Left lung (tissue), 10 donors: Measurements from ENCODE around the gene ITCH. TPM values are rescaled to one million over a fixed set of nuclear protein-coding genes. Genes with fewer than 3 reads are reported as not detected.
"Not testable (repeated sequence)": the region's sequence is repeated elsewhere in the genome, so short reads cannot be mapped to it uniquely, and the experiment has no call there.

Experiments used
- ATAC-seq: fragments of 200-7000 bp; cut with Tn5 transposase; one replicate; pipeline ENCODE4 v1.9.1; 2020; ENCODE audit warnings: moderate library complexity
- DNase-seq, 4 donors: peaks; one replicate each; pipeline ENCODE4 v3.0.0-alpha.2; 2013 to 2020
- H3K27ac ChIP-seq, 2 donors: fragments of 200-600 bp; sonication (generic) in 1 of 2; one replicate each; pipeline versions ENCODE4 v1.5.0 to v1.8.0; 2020 to 2021
- H3K27me3 ChIP-seq, 2 donors: fragments of 200-600 bp; sonication (generic) in 1 of 2; one replicate each; pipeline versions ENCODE4 v1.5.0 to v1.8.0; 2020 to 2021
- H3K36me3 ChIP-seq, 2 donors: fragments of 200-600 bp; sonication (generic) in 1 of 2; one replicate each; pipeline versions ENCODE4 v1.5.0 to v1.8.0; 2020 to 2021
- H3K4me1 ChIP-seq, 2 donors: fragments of 200-600 bp; one replicate each; pipeline ENCODE4 v1.8.0; 2021
- H3K4me3 ChIP-seq, 2 donors: fragments of 200-600 bp; sonication (generic) in 1 of 2; one replicate each; pipeline versions ENCODE4 v1.5.0 to v1.8.0; 2020 to 2021; ENCODE audit warnings: mild to moderate bottlenecking in 1 of 2
- H3K9me3 ChIP-seq, 2 donors: fragments of 200-600 bp; sonication (generic) in 1 of 2; one replicate each; pipeline versions ENCODE4 v1.5.0 to v1.8.0; 2020 to 2021
- intact Hi-C, 2 donors: fragments of 100-400 bp; cut with DNase I; formaldehyde crosslinking; loops; one replicate each; pipeline versions ENCODE4 v1.11.2 to v1.14.2; 2022
- polyA plus RNA-seq, 6 donors: library from polyadenylated mRNA; unstranded; fragments of 120-200 nt; gene quantifications; one replicate each; pipeline ENCODE4 v1.2.1, GENCODE V29; 2013; ENCODE audit not compliant: insufficient read length in 6 of 6
- total RNA-seq, 2 donors: library from RNA; stranded (reverse); fragmentation: NEBNext Ultra II Directional; extraction: Animal tissue kit (Norgen Biotek cat#: 25700); gene quantifications; one replicate each; pipeline ENCODE4 v1.2.1, GENCODE V29; 2021
- TF ChIP-seq, protein P1 (sequence below), 2 donors: fragments of 200-600 bp; sonication (generic) in 1 of 2; IDR thresholded peaks; one replicate each; pipeline versions ENCODE4 v1.5.0 to v1.8.0; 2021; ENCODE audit warnings: antibody characterized with exemption in 2 of 2
- donor health status: DM: no; HTN: yes; CAD: no.
- donor health status: DM: no; HTN: no; CAD: no.

ITCH gene
- total and polyA plus RNA-seq, 8 donors, result 36.2 to 59.6 (median 44.4) TPM

GRCh38 chr20:34345402-34345736, 17.7 kb upstream of the ITCH start:
- Histone ChIP-seq H3K4me1 (no peaks in the 10 kb centered on the region), H3K4me3 (no peak overlapping the region), H3K27me3 (no peaks in the 10 kb centered on the region), H3K27ac (no peak overlapping the region), H3K9me3 (no peaks in the 10 kb centered on the region), H3K36me3 (no peaks in the 10 kb centered on the region)
- TF ChIP-seq, protein P1, sequence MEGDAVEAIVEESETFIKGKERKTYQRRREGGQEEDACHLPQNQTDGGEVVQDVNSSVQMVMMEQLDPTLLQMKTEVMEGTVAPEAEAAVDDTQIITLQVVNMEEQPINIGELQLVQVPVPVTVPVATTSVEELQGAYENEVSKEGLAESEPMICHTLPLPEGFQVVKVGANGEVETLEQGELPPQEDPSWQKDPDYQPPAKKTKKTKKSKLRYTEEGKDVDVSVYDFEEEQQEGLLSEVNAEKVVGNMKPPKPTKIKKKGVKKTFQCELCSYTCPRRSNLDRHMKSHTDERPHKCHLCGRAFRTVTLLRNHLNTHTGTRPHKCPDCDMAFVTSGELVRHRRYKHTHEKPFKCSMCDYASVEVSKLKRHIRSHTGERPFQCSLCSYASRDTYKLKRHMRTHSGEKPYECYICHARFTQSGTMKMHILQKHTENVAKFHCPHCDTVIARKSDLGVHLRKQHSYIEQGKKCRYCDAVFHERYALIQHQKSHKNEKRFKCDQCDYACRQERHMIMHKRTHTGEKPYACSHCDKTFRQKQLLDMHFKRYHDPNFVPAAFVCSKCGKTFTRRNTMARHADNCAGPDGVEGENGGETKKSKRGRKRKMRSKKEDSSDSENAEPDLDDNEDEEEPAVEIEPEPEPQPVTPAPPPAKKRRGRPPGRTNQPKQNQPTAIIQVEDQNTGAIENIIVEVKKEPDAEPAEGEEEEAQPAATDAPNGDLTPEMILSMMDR (IDR thresholded peaks at IDR 0.05), result no peak
- ATAC-seq (no peak), DNase-seq (no peak)
- intact Hi-C loops, result no loop called here

DNA sequence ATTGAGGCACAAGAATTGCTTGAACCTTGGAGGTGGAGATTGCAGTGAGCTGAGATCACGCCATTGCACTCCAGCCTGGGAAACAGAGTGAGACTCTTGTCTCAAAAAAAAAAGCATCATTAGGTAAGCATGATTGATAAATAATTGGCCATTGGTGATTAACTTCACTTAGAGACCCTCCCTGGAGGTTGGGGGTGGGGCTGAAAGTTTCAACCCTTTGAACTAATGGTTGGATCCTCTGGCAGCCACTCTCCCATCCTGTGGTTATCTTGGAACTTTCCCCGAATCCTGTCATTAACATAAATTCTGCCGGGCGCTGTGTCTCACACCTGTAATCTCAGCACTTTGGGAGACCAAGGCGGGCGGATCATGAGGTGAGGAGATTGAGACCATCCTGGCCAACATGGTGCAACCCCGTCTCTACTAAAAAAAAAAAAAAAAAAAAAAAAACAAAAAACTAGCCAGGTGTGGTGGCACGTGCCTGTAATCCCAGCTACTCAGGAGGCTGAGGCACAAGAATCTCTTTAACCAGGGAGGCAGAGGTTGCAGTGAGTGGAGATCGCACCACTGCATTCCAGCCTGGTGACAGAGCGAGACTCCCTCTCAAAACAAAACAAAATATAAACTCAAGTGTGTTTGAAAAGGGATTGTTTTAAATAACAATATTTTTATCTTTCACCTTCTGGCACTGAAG, 17.1 kb upstream of the ITCH start:
- H3K9me3 ChIP-seq, ATAC-seq, H3K4me1 ChIP-seq, H3K27ac ChIP-seq, H3K27me3 ChIP-seq, H3K4me3 ChIP-seq, intact Hi-C loops, DNase-seq, H3K36me3 ChIP-seq: not testable (repeated sequence)

- DNase-seq, intact Hi-C loops, ATAC-seq, H3K4me3 ChIP-seq, H3K9me3 ChIP-seq, H3K27me3 ChIP-seq, H3K27ac ChIP-seq, H3K36me3 ChIP-seq, H3K4me1 ChIP-seq: not testable (repeated sequence)
Observed at GRCh38 chr20:34346533-34346865, 16.6 kb upstream of the ITCH start.

DNA sequence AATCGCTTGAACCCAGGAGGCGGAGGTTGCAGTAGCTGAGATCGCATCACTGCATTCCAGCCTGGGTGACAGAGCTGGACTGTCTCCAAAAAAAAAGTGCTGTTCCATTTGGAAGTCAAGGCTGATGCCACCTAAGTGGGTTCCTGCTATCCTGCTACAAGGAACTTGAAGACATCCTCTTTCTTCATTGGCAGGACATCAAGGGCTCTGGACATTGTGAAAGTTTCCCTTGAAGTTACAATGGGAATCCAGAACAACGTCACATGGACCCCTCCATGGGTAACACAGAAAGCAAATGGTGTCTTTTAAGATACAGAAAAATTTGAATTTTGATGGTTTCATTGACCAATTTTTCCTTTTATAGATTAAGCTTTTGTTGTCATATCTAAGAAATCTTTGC, 15.5 kb upstream of the ITCH start:
- Histone ChIP-seq H3K27me3 (no peaks in the 10 kb centered on the region), H3K27ac (no peak overlapping the region), H3K36me3 (no peaks in the 10 kb centered on the region), H3K9me3 (no peaks in the 10 kb centered on the region), H3K4me1 (no peaks in the 10 kb centered on the region), H3K4me3 (no peak overlapping the region)
- TF ChIP-seq, protein P1 (IDR thresholded peaks at IDR 0.05), result no peak
- DNase-seq, result no peak
- ATAC-seq, result no peak
- intact Hi-C loops, result no loop called here

DNA sequence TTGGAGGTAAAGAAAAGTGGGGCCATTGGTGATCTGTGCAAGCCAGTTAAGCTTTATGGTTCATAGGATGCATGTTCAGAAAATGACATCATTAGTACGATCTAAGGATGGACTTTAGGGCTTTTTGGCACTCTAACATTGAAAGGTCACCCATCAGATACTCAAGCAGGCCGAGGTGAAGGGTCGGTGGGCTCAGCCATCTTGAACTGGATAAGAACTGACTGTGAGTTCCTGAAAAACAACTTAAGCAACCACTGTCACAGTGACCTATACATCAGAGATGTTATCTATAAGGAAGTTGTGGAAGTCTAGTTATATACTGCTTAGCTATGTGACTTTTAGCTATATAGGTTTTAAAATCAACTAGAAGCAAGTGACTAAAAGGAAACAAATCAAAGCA, 13.0 kb upstream of the ITCH start:
- no peaks in the 10 kb centered on the region for H3K36me3 ChIP-seq
- no peaks in the 10 kb centered on the region for H3K9me3 ChIP-seq
- H3K4me3 ChIP-seq, result no peak overlapping the region
- intact Hi-C loops, result no loop called here
- DNase-seq, result no peak
- TF ChIP-seq, protein P1 (IDR thresholded peaks at IDR 0.05), result no peak
- H3K27me3 ChIP-seq, result no peaks in the 10 kb centered on the region
- ATAC-seq, result no peak
- H3K27ac ChIP-seq, result no peak overlapping the region
- H3K4me1 ChIP-seq, result no peaks in the 10 kb centered on the region

DNA sequence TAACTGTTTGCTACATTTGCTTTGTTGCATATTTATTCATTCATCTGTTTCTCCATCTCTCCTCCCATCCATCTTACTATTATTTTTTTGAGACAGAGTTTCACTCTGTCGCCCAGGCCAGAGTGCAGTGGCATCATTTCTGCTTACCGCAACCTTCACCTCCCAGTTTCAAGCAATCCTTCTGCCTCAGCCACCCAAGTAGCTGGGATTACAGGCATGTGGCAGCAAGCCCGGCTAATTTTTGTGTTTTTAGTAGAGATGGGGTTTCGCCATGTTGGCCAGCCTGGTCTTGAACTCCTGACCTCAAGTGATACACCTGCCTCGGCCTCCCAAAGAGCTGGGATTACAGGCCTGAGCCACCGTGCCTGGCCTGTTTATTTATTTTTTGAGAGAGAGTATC, 9.6 kb upstream of the ITCH start:
- intact Hi-C loops, DNase-seq, H3K36me3 ChIP-seq, H3K27me3 ChIP-seq, ATAC-seq, H3K4me3 ChIP-seq, H3K9me3 ChIP-seq, H3K4me1 ChIP-seq, H3K27ac ChIP-seq: not testable (repeated sequence)

DNA sequence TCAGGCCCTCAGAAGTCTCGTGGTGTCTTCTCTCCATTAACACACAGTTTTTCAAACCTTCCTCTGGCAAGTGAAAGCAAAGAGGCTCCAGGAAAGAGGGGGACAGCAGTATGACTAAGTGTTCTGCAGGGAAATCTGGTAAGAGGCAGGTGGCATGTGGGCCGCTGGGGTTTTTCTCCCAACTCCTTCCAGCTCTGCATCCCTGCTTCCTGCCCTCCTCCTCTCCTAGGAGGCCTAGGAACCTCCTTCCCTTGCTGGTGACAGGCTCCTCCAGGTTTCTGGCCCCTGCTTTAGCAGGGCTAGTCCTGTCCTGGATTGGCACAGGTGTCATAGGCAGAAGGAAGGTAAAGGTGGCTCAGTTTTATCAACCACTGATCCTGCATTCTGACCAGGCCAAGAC, 7.6 kb upstream of the ITCH start:
- no peaks in the 10 kb centered on the region for H3K4me1 ChIP-seq
- intact Hi-C loops, result no loop called here
- H3K4me3 ChIP-seq, result no peak overlapping the region
- no peak for ATAC-seq
- DNase-seq, result no peak
- no peak overlapping the region for H3K27ac ChIP-seq
- TF ChIP-seq, protein P1 (IDR thresholded peaks at IDR 0.05), result no peak
- no peaks in the 10 kb centered on the region for H3K27me3 ChIP-seq
- H3K9me3 ChIP-seq, result no peaks in the 10 kb centered on the region
- no peaks in the 10 kb centered on the region for H3K36me3 ChIP-seq

- intact Hi-C loops, ATAC-seq: not testable (repeated sequence)
Observed at GRCh38 chr20:34359729-34360128, 3.3 kb upstream of the ITCH start.

More at GRCh38 chr20:34359729-34360128, 3.3 kb upstream of the ITCH start:
- H3K36me3 ChIP-seq, H3K4me3 ChIP-seq, DNase-seq, H3K27ac ChIP-seq, H3K9me3 ChIP-seq, H3K27me3 ChIP-seq: not testable (repeated sequence)
- H3K4me1 ChIP-seq, result peaks cover 4 to 16% of the 10 kb centered on the region in 2 donors
